Endometrial microvascular endothelial cells (primary cell): ENCODE results near the gene TMEM125. TPM values are rescaled to one million over a fixed set of nuclear protein-coding genes. Genes with fewer than 3 reads are reported as not detected.

Experiments used
- in situ Hi-C: cut with HindIII; loops from 2 replicates; pipeline ENCODE4 v1.10.0; 2017; ENCODE audit warnings: low sequenced_read_pairs, low pct_unique_long_range_greater_than_20kb; ENCODE audit errors: inconsistent ontology term
- total RNA-seq: library from RNA; depleted of rRNA; stranded (reverse); fragments of >200 nt; gene quantifications from one replicate; pipeline ENCODE4 v1.2.3, GENCODE V29; 2015; ENCODE audit errors: inconsistent ontology term

TMEM125 gene
- total RNA-seq, 1 donor from 2014 or later: not detected

GRCh38 chr1:43305926-43306687 is 36.3 kb downstream of the TMEM125 start:
- in situ Hi-C loops: no loop called here

GRCh38 chr1:43306688-43307457 is 37.1 kb downstream of the TMEM125 start:
- in situ Hi-C loops: no loop called here

- in situ Hi-C loops: no loop called here
Observed at GRCh38 chr1:43307458-43308158, 37.8 kb downstream of the TMEM125 start.

- in situ Hi-C loops: no loop called here
Observed at GRCh38 chr1:43308635-43309404, 39.0 kb downstream of the TMEM125 start.

GRCh38 chr1:43309405-43310025 is 39.7 kb downstream of the TMEM125 start:
- in situ Hi-C loops: no loop called here

GRCh38 chr1:43311521-43311920 is 41.7 kb downstream of the TMEM125 start:
- in situ Hi-C loops: no loop called here

- in situ Hi-C loops: no loop called here
Observed at GRCh38 chr1:43312212-43312623, 42.4 kb downstream of the TMEM125 start.

- in situ Hi-C loops: no loop called here
Observed at GRCh38 chr1:43312663-43313515, 43.1 kb downstream of the TMEM125 start.

GRCh38 chr1:43313771-43314170 is 44.0 kb downstream of the TMEM125 start:
- in situ Hi-C loops: no loop called here

GRCh38 chr1:43314233-43314632 is 44.5 kb downstream of the TMEM125 start:
- in situ Hi-C loops: no loop called here

GRCh38 chr1:43315481-43315880 is 45.7 kb downstream of the TMEM125 start:
- in situ Hi-C loops: no loop called here

- in situ Hi-C loops: no loop called here
Observed at GRCh38 chr1:43315963-43316737, 46.4 kb downstream of the TMEM125 start.

GRCh38 chr1:43316738-43317520 is 47.1 kb downstream of the TMEM125 start:
- in situ Hi-C loops: no loop called here

GRCh38 chr1:43317817-43318471 is 48.2 kb downstream of the TMEM125 start:
- in situ Hi-C loops: no loop called here

- in situ Hi-C loops: no loop called here
Observed at GRCh38 chr1:43318831-43319230, 49.0 kb downstream of the TMEM125 start.

GRCh38 chr1:43319288-43319687 is 49.5 kb downstream of the TMEM125 start:
- in situ Hi-C loops: no loop called here
